HepG2 (cell line): ENCODE results near the gene LYSMD3. TPM values are rescaled to one million over a fixed set of nuclear protein-coding genes. Genes with fewer than 3 reads are reported as not detected.

ENCODE experiments used
- ARNT2 ChIP-seq: sonication (generic); formaldehyde crosslinking; IDR thresholded peaks from 2 replicates; pipeline ENCODE4 v1.8.0; 2022; ENCODE audit warnings: mild to moderate bottlenecking, low read depth, missing genetic modification reagents, moderate library complexity
- CBFB ChIP-seq: sonication (generic); formaldehyde crosslinking; IDR thresholded peaks from 2 replicates; pipeline ENCODE4 v1.4.0; 2020; ENCODE audit warnings: missing genetic modification reagents
- DNMT3B ChIP-seq: conservative IDR thresholded peaks from 2 replicates; pipeline ENCODE4 v1.6.1; 2016; ENCODE audit warnings: missing biosample characterization, control low read depth
- DPF2 ChIP-seq: sonication (generic); formaldehyde crosslinking; IDR thresholded peaks from 2 replicates; pipeline ENCODE4 v1.4.0; 2020; ENCODE audit warnings: mild to moderate bottlenecking, low read depth, missing genetic modification reagents, borderline replicate concordance
- FIP1L1 ChIP-seq: fragments of 200-400 bp; formaldehyde crosslinking; IDR thresholded peaks from 2 replicates; pipeline ENCODE4 v1.6.1; 2018; ENCODE audit warnings: low read depth, mild to moderate bottlenecking, low read length, moderate library complexity, borderline replicate concordance; ENCODE audit not compliant: insufficient read depth
- FOXM1 ChIP-seq: sonication (generic); formaldehyde crosslinking; IDR thresholded peaks from 2 replicates; pipeline ENCODE4 v1.5.0; 2020; ENCODE audit warnings: missing genetic modification reagents
- JDP2 ChIP-seq: sonication (generic); formaldehyde crosslinking; IDR thresholded peaks from 2 replicates; pipeline ENCODE4 v1.8.1; 2022; ENCODE audit warnings: missing genetic modification reagents, borderline replicate concordance
- NCOA2 ChIP-seq: sonication (generic); formaldehyde crosslinking; IDR thresholded peaks from 2 replicates; pipeline ENCODE4 v1.8.0; 2022; ENCODE audit warnings: inconsistent platforms
- PHF5A ChIP-seq: IDR thresholded peaks from one replicate; pipeline ENCODE4 v1.6.1; 2018; ENCODE audit warnings: low read depth, missing genetic modification reagents; ENCODE audit not compliant: unreplicated experiment
- ZEB1 ChIP-seq: IDR thresholded peaks from 2 replicates; pipeline ENCODE4 v1.6.1; 2012; ENCODE audit warnings: mild to moderate bottlenecking, low read depth, inconsistent platforms; ENCODE audit not compliant: insufficient replicate concordance
- ZFP36 ChIP-seq: fragments of 150-350 bp; IDR thresholded peaks from 2 replicates; pipeline ENCODE4 v1.6.1; 2018; ENCODE audit warnings: borderline replicate concordance, low read length, low read depth; ENCODE audit not compliant: partially characterized antibody
- ZNF101 ChIP-seq: sonication (generic); formaldehyde crosslinking; IDR thresholded peaks from 2 replicates; pipeline ENCODE4 v1.4.0; 2020; ENCODE audit warnings: mild to moderate bottlenecking, low read depth, missing genetic modification reagents, borderline replicate concordance
- ZNF207 ChIP-seq: fragments of 450-650 bp; IDR thresholded peaks from 2 replicates; pipeline ENCODE4 v1.6.1; 2016; ENCODE audit warnings: antibody characterized with exemption, borderline replicate concordance
- ZNF33A ChIP-seq: sonication (generic); formaldehyde crosslinking; IDR thresholded peaks from 2 replicates; pipeline ENCODE4 v1.5.1; 2020; ENCODE audit warnings: missing genetic modification reagents, mild to moderate bottlenecking, moderate library complexity, borderline replicate concordance
- ZNF350 ChIP-seq: sonication (generic); formaldehyde crosslinking; IDR thresholded peaks from 2 replicates; pipeline ENCODE4 v1.4.0; 2020; ENCODE audit warnings: mild to moderate bottlenecking, low read depth, missing genetic modification reagents, borderline replicate concordance
- ZNF44 ChIP-seq: sonication (generic); formaldehyde crosslinking; IDR thresholded peaks from 2 replicates; pipeline ENCODE4 v1.5.1; 2020; ENCODE audit warnings: mild to moderate bottlenecking, missing genetic modification reagents
- ZNF678 ChIP-seq: sonication (generic); formaldehyde crosslinking; IDR thresholded peaks from 2 replicates; pipeline ENCODE4 v1.4.0; 2020; ENCODE audit warnings: mild to moderate bottlenecking, missing genetic modification reagents
- ZNF746 ChIP-seq: sonication (generic); formaldehyde crosslinking; IDR thresholded peaks from 2 replicates; pipeline ENCODE4 v1.8.0; 2022; ENCODE audit warnings: mild to moderate bottlenecking, missing genetic modification reagents
- ZNF782 ChIP-seq: sonication (generic); formaldehyde crosslinking; IDR thresholded peaks from 2 replicates; pipeline ENCODE4 v1.4.0; 2020; ENCODE audit warnings: missing genetic modification reagents, mild to moderate bottlenecking, borderline replicate concordance
- polyA plus RNA-seq, 8 experiments: library from polyadenylated mRNA; depleted of rRNA in 3 of 8; stranded (reverse) in 7 of 8; unstranded in 1 of 8; fragments of >200 nt; fragmentation: Illumina TruSeq in 4 of 8; extraction: Trizol in 4 of 8; gene quantifications; 2 replicates each; pipeline versions ENCODE4 v1.2.1 to v1.2.3, GENCODE V29; 2011 to 2016; ENCODE audit warnings: low read depth in 4 of 8, missing spikeins in 1 of 8, mixed read lengths in 1 of 8; ENCODE audit not compliant: insufficient read depth in 1 of 8
- total RNA-seq, 5 experiments: library from RNA; depleted of rRNA; stranded (reverse); fragments of >200 nt; fragmentation: Illumina TruSeq; extraction: Trizol; gene quantifications; 2 replicates each; pipeline ENCODE4 v1.2.3, GENCODE V29; 2016; ENCODE audit warnings: low read depth in 1 of 5
- TF ChIP-seq, protein P1 (sequence below): sonication (generic); formaldehyde crosslinking; IDR thresholded peaks from 2 replicates; pipeline ENCODE4 v1.5.0; 2020; ENCODE audit warnings: mild to moderate bottlenecking, missing genetic modification reagents
- TF ChIP-seq, protein P2 (sequence below): sonication (generic); formaldehyde crosslinking; IDR thresholded peaks from 2 replicates; pipeline ENCODE4 v1.5.0; 2020; ENCODE audit warnings: missing genetic modification reagents, mild to moderate bottlenecking, borderline replicate concordance
- TF ChIP-seq, protein P3 (sequence below): sonication (generic); formaldehyde crosslinking; IDR thresholded peaks from 2 replicates; pipeline ENCODE4 v1.4.0; 2020; ENCODE audit warnings: missing genetic modification reagents
- TF ChIP-seq, protein P4 (sequence below): sonication (generic); formaldehyde crosslinking; IDR thresholded peaks from 2 replicates; pipeline ENCODE4 v1.4.0; 2020; ENCODE audit warnings: mild to moderate bottlenecking, missing genetic modification reagents

LYSMD3 gene
- total and polyA plus RNA-seq, 2 of the 13 experiments (the other 11 are each of a cell fraction or from before 2014, with no cell fraction given) = 9.1 to 13.8 TPM

DNA sequence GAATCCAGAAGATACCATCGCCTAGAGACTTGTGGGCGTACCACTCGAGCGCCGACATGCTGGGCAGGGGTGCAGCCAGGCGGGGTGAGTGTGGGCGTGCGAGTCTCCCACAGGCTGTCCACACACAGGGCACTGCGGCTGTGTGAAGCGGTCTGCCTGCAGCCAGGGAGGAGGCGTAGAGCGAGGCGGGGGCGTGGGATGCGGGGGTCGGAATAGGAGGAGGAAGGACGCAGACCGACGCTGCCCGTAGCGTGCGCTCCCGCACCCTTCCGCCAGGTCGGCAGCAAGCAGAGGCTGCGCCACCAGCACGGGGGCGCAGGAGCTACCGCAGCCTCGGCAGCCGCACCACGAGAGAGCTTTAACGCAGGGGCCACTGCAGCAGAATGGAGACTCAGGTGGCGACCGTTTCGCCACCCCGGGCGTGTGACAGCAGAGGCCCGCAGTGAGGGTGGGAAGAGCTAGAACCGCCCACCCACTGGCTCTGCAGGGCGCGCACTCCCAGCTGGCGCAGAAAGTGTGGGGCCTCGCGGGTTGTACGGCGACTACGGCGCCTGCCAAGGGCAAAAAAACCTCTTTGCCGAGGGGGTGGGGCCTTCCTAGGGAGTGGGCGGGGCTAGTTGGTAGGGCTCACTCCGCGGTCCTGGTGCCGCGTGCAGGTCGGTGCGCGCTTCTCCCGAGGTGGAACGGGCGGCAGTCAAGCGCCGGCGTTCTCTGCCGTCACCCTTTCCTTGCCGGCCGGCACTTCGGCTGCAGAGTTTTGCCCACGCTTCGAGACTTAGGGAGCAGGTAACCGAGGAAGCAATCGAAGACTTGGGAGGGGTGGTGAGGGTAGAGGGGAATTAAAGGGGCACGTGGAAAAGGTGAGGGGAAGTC is 54.9 kb downstream of the LYSMD3 start, which contains the start of the genes MBLAC2 and POLR3G (continued):
- TF ChIP-seq, protein P1, sequence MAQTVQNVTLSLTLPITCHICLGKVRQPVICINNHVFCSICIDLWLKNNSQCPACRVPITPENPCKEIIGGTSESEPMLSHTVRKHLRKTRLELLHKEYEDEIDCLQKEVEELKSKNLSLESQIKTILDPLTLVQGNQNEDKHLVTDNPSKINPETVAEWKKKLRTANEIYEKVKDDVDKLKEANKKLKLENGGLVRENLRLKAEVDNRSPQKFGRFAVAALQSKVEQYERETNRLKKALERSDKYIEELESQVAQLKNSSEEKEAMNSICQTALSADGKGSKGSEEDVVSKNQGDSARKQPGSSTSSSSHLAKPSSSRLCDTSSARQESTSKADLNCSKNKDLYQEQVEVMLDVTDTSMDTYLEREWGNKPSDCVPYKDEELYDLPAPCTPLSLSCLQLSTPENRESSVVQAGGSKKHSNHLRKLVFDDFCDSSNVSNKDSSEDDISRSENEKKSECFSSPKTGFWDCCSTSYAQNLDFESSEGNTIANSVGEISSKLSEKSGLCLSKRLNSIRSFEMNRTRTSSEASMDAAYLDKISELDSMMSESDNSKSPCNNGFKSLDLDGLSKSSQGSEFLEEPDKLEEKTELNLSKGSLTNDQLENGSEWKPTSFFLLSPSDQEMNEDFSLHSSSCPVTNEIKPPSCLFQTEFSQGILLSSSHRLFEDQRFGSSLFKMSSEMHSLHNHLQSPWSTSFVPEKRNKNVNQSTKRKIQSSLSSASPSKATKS (CRISPR knock-in tag) = no peak
- TF ChIP-seq ZNF207 (no peak), DPF2 (CRISPR knock-in tag) (no peak), ZNF33A (CRISPR knock-in tag) (no peak), ARNT2 (CRISPR knock-in tag) (peak; percentile 58), DNMT3B (CRISPR knock-in tag) (0 out of 2 replicates have a peak, but pooled peaks have one; percentile 51), ZNF44 (peak; percentile 57; the same call in 1 of the 2 replicates), ZNF782 (no peak; the same call in none of the 2 replicates), ZNF350 (peak; percentile 94), ZNF678 (0 out of 2 replicates have a peak, but pooled peaks have one; percentile 60), ZEB1 (no peak), CBFB (CRISPR knock-in tag) (peak; percentile 70; the same call in 1 of the 2 replicates), ZNF101 (CRISPR knock-in tag) (no peak; the same call in 1 of the 2 replicates), ZFP36 (no peak), FOXM1 (CRISPR knock-in tag) (no peak), ZNF746 (CRISPR knock-in tag) (no peak; the same call in 1 of the 2 replicates), NCOA2 (CRISPR knock-in tag) (no peak; the same call in 1 of the 2 replicates), JDP2 (CRISPR knock-in tag) (no peak; the same call in 1 of the 2 replicates), PHF5A (CRISPR knock-in tag) (peak; percentile 25), FIP1L1 (no peak)
- TF ChIP-seq, protein P2, sequence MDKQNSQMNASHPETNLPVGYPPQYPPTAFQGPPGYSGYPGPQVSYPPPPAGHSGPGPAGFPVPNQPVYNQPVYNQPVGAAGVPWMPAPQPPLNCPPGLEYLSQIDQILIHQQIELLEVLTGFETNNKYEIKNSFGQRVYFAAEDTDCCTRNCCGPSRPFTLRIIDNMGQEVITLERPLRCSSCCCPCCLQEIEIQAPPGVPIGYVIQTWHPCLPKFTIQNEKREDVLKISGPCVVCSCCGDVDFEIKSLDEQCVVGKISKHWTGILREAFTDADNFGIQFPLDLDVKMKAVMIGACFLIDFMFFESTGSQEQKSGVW (CRISPR knock-in tag) = peak; percentile 78; the same call in 1 of the 2 replicates
- TF ChIP-seq, protein P3, sequence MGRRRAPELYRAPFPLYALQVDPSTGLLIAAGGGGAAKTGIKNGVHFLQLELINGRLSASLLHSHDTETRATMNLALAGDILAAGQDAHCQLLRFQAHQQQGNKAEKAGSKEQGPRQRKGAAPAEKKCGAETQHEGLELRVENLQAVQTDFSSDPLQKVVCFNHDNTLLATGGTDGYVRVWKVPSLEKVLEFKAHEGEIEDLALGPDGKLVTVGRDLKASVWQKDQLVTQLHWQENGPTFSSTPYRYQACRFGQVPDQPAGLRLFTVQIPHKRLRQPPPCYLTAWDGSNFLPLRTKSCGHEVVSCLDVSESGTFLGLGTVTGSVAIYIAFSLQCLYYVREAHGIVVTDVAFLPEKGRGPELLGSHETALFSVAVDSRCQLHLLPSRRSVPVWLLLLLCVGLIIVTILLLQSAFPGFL (CRISPR knock-in tag) = no peak
- TF ChIP-seq, protein P4, sequence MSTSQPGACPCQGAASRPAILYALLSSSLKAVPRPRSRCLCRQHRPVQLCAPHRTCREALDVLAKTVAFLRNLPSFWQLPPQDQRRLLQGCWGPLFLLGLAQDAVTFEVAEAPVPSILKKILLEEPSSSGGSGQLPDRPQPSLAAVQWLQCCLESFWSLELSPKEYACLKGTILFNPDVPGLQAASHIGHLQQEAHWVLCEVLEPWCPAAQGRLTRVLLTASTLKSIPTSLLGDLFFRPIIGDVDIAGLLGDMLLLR (CRISPR knock-in tag) = peak; percentile 88
